GM21381 (cell line): ENCODE results near the gene TSGA10IP.
"Not testable (repeated sequence)": the region's sequence is repeated elsewhere in the genome, so short reads cannot be mapped to it uniquely, and the experiment has no call there.

Source experiments
- ATAC-seq: cut with Tn5 transposase; IDR thresholded peaks from one replicate; pipeline ENCODE4 v1.9.1; 2021; ENCODE audit warnings: mild to moderate bottlenecking, moderate library complexity; ENCODE audit not compliant: unreplicated experiment

TSGA10IP gene

DNA sequence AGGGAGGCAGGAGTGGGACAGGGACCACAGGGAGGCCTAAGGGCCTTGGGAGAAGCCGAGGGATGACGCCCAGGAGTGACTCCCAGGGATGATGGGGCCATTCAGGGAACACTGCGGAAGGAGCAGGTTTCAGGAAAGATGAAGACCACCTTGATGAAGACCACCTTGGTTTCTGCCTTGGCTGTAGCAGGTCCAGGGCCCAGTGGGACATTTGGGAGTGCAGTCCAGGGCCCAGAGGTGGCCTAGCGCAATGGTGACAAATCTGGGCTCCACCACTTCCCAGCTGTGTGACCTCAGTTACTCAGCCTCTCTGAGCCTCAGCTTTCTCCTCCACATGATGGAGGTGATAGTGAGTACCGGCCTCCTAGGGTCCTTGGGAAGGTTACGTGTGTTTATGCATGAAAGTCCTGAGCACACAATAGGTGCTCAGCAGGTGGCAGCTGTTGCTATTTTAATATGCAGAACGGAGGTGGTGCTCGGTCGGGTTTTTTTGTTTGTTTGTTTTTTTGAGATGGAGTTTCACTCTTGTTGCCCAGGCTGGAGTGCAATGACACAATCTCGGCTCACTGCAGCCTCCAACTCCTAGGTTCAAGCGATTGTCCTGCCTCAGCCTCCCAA lies 770 bp downstream of the TSGA10IP start:
- no peak for ATAC-seq

DNA sequence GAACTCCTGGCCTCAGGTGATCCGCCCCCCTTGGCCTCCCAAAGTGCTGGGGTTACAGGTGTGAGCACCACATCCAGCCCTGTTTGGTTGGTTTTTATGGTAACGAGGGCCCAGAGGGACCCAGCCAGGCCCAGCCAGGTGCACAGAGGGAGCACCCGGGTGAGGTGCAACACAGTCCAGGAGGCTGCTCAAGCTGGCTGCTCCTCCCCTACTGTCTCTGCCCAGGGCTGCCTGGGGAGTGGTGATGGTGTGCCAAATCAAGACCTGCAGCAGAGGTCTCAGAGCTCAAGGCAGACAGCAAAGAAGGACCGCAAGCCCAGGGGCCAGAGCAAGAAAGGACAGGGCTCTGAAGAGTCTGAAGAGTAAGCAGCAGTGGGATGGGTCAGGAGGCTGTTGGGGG lies 1.4 kb downstream of the TSGA10IP start:
- no peak for ATAC-seq

DNA sequence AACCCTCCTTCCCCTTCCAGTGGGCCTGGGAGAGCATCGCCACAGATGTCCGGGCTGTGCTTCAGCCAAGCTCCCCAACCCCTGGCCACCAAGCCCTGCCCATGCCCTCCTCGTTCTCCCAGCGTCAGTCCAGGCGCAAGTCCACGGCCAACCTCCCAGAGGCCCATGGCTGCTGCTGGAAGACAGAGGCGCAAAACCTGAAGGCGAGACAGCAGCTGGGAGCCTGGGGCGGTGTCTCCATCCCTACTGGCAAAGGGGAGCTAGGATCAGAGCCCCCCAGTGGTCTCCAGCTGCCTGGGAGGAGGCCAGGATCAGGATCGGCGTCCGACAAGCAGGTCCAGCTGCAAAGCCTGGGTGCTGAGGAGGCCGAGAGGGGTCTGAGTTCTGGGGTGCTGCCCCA lies 1.9 kb downstream of the TSGA10IP start:
- ATAC-seq: no peak

DNA sequence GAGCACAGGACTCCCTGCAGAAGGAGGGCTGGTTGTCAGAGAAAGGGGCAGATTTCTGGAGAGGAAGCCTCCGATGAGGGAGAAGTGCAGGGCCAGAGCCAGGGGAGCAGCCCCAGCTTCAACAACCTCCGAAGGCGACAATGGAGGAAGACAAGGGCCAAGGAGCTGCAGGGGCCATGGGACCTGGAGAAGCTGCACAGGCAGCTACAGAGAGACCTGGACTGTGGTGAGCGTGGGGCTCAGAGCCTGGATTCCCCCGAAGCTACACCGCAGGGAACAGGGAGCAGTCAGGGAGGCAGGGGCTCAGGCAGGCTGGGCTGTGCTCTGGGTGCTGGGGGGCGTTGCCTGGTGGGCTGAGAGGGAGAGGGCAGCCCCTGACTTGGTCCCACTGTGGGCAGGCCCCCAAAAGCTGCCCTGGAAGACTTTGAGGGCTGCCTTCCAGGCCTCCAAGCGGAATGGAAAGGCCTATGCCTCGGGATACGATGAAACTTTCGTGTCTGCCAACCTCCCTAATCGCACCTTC lies 2.4 kb downstream of the TSGA10IP start:
- no peak for ATAC-seq

DNA sequence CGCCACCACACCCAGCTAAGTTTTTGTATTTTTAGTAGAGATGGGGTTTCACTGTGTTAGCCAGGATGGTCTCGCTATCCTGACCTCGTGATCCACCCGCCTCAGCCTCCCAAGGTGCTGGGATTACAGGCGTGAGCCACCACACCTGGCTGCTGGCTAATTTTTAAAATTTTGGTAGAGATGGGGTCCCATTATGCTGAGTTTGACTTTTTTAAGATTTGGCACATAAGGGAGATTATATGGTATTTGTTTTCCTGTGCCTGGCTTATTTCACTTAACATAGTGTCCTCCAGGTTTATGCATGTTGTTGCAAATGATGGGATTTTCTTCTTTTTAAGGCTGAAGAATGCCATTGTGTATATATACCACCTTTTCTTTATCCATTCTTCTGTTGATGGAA lies 5.4 kb downstream of the TSGA10IP start:
- not testable (repeated sequence) for ATAC-seq

DNA sequence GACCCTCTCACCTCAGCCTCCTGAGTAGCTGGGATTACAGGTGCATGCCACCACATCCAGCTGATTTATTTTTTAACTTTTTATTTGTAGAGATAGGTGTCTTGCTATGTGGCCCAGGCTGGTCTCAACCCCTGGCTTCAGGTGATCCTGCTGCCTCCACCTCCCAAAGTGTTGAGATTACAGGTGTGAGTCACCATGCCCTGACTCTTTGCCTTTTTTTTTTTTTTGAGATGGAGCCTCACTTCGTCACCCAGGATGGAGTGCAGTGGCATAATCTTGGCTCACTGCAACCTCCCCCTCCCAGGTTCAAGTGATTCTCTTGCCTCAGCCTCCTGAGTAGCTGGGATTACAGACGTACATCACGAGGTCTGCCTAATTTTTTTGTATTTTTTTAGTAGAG lies 6.4 kb downstream of the TSGA10IP start:
- not testable (repeated sequence) for ATAC-seq

DNA sequence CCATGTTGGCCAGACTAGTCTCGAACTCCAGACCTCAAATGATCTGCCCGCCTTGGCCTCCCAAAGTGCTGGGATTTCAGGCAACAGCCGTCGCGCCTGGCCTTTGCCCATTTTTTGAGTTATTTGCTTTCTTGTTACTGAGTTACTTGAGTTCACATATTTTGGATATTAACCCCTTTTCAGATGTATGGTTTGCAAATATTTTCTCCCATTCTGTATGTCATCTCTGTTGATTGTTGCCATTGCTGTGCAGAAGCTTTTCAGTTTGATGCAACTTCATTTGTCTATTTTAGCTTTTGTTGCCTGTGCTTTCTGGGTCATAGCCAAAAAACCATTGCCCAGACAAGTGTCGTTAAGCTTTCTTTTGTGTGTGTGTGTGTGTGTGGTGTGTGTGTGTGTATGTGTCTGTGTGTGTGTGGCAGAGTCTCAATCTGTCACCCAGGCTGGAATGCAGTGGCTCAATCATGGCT lies 6.8 kb downstream of the TSGA10IP start:
- ATAC-seq: no peak

DNA sequence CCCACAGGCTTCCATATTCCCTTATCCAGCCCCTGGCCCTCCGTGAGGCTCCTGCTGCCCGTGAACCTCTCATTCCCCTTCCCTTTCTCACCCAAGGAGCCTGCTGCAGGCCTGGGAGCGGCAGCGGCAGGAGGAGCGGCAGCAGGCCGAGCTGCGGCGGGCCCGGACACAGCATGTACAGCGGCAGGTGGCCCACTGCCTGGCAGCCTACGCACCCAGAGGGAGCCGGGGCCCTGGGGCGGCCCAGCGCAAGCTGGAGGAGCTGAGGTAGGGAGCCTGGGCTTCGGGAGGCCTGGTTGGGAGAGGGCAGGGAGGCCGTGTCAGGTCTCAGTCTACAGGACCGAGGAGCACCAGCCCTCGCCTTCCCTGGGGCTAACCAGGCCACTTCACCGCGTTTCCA lies 8.2 kb downstream of the TSGA10IP start:
- no peak for ATAC-seq

DNA sequence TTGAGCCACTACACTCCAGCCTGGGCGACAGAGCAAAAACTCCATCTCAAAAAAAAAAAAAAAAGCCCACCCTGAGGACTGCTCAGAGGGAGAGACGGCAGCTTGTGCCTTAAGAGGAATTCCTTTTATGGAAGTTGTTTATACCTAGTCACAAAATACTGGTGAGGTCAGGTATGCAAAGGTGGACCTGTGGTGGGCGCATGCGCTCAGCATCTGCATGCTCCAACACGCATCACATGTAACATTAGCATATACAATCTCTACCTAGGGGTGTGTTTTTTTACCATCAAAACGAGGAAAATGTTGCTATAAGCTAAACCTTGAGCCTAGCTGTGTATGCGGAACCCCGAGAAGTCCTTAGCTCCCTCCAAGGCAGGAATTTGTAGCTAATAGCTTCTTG lies 9.5 kb downstream of the TSGA10IP start:
- no peak for ATAC-seq

DNA sequence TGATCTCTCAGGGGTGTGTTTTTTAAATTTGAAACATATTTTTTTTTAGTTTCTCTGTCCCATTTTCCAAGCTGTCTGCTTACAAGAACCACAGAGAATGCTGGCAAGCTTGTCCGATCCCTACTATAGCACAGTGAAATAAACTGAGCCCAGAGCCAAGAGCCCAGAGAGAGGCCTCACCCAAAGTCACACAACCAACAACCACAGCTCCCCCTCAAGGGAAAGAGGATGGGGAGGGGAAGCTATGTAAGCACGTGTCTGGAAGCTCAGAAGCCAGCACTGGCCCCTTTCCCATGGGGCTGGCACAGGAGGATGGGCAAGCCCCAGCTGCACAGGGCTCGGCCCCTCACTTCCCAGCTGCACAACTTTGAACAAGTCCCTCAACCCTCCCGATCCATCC lies 13.0 kb downstream of the TSGA10IP start:
- no peak for ATAC-seq

DNA sequence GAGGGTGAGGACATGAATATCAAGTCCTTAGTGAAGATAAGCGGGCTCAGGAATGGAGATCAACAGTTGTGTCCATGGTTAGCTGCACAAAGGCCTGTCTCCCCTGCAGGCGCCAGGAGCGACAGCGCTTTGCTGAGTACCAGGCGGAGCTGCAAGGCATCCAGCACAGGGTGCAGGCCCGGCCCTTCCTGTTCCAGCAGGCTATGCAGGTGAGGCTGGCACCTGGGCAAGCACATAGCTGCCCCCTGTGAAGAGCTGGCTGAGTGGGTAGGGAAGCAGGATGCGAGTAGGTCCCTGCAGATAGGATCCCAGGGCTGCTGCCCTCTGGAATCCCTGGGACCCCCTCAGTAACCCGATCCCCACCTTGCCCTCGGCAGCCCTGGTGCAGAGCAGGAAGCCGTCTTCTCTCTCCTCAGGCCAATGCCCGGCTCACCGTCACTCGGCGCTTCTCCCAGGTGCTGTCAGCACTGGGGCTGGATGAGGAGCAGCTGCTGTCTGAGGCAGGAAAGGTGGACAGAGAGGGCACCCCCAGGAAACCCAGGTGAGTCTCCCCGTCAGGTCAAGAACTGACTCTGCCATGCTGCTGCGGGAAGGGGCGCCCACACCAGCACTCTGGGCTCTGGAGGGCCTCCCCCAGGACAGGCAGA lies 13.6 kb downstream of the TSGA10IP start:
- no peak for ATAC-seq

DNA sequence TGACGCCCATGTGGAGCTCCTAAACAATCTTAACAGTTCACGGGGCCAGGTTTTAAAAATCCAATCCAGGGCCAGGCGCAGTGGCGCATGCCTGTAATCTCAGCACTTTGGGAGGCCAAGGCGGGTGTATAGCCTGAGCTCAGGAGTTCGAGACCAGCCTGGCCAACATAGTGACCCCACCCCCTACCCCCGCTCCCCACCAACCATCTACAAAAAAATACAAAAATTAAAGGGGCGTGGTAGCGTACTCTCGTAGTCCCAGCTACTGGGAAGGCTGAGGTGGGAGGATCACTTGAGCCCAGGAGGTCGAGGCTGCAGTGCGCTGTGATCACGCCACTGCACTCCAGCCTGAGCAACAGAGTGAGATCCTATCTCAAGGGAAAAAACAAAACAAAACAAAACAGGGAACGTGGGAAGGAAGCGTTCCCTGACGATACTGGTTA lies 15.6 kb downstream of the TSGA10IP start:
- ATAC-seq: no peak

DNA sequence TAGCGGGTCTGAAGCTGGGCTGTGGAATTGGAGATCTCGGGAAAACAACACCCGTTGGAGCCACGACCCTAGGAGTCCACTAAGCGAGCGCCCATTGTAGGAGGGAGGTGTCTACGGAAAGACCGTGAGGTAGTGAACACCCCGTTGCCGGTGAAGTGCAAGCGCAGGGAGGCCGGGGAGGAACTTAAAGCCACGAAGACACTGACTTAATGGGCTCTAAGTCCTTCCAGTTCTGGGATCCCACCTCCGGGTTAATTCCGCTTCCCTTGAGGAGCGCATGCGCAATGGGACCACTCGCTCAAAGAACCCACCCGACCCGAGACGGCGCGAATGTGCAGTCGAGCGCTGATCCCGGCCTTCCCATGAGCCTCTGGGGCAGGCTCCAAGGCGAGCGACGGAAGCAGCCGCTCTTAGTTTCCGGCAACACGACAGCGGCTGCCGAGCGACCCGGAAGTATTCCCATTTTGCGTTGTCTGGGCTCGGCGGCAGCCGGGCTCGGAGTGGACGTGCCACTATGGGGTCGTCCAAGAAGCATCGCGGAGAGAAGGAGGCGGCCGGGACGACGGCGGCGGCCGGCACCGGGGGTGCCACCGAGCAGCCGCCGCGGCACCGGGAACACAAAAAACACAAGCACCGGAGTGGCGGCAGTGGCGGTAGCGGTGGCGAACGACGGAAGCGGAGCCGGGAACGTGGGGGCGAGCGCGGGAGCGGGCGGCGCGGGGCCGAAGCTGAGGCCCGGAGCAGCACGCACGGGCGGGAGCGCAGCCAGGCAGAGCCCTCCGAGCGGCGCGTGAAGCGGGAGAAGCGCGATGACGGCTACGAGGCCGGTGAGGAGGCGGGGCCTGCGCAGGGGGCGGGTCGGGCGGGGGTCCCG lies 16.2 kb downstream of the TSGA10IP start, which contains the start of gene SART1:
SART1 (plus strand) TSS at position 468 of the 874 bp plus-strand sequence; CDS start at position 515, 47 bp downstream.
- ATAC-seq: peak; percentile 86

DNA sequence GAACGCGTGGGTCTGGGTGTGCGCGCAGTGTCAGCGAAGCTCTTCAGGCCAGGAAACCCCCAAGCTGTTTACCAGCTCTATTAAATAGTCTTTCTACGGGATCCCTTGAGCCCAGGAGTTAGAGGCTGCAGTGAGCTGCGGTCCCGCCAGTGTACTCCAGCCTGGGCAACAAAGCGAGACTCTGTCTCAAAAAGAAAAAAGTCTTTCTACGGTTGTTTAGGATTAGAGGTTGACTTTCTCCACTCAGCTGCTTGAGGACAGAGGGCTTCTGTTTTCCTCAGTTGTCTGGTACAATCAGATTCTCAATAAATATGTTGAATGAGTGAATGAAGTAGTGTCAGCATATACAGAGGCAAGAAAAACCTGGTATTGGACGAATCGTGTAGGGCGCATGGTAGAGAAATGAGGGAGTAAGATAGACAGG lies 16.9 kb downstream of the TSGA10IP start:
- no peak for ATAC-seq

DNA sequence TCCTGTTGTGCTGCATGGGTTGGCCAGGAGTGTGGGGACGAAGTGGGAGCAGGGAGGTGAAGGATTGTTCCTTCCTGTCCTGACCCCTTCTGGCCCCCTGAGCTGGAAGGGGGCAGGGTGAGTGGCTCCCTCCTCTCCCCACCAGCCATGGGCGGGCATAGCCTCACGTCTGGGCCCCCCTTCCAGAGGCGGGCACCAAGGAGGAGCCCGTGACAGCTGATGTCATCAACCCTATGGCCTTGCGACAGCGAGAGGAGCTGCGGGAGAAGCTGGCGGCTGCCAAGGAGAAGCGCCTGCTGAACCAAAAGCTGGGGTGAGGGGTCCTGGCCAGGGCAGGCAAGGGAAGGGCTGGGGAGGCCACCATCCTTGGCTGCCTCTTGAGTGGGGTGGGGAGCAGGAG lies 19.6 kb downstream of the TSGA10IP start:
- no peak for ATAC-seq

DNA sequence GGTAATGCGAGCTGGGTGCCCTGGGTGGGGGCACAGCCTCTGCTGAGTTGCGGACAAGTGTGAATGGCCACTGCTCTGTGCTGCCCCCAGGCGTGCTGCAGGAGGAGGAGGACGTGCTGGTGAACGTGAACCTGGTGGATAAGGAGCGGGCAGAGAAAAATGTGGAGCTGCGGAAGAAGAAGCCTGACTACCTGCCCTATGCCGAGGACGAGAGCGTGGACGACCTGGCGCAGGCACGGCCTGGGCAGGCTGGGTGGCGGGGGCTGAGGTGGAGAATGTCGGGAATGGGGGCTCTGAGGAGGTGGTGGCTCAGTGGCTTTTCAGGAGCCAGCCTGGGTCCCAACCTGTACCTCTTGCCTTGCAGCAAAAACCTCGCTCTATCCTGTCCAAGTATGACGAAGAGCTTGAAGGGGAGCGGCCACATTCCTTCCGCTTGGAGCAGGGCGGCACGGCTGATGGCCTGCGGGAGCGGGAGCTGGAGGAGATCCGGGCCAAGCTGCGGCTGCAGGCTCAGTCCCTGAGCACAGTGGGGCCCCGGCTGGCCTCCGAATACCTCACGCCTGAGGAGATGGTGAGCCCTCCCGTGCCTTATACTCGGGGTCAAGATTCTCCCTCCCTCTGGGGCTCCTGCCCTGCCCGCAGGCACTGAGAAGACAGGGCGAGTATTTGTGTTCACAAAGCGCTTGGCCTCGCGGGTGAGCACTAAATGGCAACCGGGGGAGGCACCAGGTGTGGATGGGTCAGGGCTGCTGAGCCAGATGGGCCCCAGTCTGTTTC lies 20.9 kb downstream of the TSGA10IP start:
- ATAC-seq: no peak

DNA sequence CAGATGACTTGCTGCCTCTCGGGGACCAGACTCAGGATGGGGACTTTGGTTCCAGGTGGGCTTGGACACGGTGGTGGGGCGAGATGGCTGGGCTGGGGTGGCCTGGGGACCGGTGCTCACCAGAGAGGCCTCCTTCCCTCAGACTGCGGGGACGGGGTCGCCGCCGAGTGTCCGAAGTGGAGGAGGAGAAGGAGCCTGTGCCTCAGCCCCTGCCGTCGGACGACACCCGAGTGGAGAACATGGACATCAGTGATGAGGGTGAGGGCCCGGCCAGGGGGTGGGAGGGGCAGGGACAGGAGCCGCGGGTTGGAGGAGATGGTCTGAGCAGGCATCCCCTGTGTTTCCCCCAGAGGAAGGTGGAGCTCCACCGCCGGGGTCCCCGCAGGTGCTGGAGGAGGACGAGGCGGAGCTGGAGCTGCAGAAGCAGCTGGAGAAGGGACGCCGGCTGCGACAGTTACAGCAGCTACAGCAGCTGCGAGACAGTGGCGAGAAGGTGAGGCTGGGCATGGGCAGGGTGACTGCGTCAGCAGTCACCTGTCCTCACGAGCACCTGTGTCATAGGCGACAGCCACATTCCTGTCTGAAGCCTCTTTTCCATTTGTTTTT lies 22.2 kb downstream of the TSGA10IP start:
- no peak for ATAC-seq

DNA sequence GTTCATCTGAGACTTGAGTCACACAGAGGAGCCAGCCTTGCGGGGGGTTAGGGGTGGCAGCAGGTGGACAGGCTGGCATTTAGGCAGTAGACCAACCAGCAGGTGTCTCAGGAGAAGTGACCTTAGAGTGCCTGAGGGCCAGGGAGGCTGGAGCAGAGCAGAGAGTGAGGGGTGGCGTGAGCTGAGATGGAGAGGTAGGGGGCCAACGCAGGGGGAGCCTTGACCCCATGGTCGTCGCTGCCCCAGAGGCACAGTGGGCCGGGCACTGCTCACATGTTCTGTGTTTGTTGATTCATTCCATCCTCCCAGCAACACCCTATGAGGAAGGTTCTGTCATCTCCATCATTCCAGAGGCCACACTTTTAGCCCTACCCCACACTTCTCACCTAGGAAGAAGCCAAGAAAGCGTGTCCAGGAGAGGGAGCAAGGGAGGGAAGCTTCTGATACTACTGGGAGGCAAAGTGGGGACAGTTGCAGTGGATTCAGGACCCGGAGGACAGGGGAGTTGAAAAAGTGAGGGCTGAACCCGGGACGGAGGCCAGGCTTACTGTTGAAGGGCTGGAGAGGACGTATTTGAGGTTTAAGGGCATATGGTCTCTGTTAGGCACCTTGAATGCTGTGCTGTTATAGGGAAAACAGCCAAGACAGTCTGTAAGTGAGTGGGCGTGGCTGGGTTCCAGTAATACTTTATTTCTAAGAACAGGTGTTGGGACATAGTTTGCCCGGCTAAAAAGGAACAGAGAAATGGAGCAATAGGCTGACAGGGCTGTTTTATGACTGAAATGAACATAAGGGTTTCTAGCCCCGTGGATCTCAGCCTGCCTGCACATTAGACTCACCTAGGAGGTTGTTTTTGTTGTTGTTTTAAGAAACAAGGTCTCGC lies 23.6 kb downstream of the TSGA10IP start:
- ATAC-seq: no peak

DNA sequence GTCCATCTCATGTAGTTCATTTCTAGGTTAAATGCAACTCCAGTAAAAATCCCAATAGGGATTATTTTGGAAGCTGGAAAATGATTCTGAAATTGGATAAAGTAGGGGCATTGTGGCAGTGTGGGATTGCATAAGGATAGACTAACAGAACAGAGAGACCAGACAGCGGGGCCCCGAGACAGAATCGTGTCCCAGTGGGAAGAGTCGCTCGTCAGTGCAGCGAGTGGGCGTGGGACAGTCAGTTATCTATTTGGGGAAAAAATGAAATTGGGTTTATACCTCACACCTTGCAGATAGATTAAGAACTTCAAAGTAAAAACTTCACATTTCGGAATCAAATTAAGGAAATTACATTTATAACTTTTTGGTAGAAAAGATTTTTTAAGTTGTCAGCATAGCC lies 26.8 kb downstream of the TSGA10IP start:
- ATAC-seq: no peak
